HEK293T (cell line): ENCODE results near the gene EBPL.

Experiments
- ARNT ChIP-seq: fragments of 450-650 bp; IDR thresholded peaks from 2 replicates; pipeline ENCODE4 v1.6.1; 2017; ENCODE audit warnings: mild to moderate bottlenecking
- CTBP1 ChIP-seq: fragments of 450-650 bp; IDR thresholded peaks from 2 replicates; pipeline ENCODE4 v1.6.1; 2016; ENCODE audit warnings: borderline replicate concordance
- ELF4 ChIP-seq: fragments of 450-650 bp; IDR thresholded peaks from 2 replicates; pipeline ENCODE4 v1.6.1; 2017; ENCODE audit warnings: antibody characterized with exemption
- FOXA1 ChIP-seq: fragments of 450-650 bp; IDR thresholded peaks from 2 replicates; pipeline ENCODE4 v1.6.1; 2016; ENCODE audit warnings: mild to moderate bottlenecking
- FOXK2 ChIP-seq: fragments of 450-650 bp; IDR thresholded peaks from 2 replicates; pipeline ENCODE4 v1.6.1; 2016; ENCODE audit warnings: mild to moderate bottlenecking
- FOXM1 ChIP-seq: fragments of 450-650 bp; IDR thresholded peaks from 2 replicates; pipeline ENCODE4 v1.6.1; 2017; ENCODE audit warnings: mild to moderate bottlenecking, borderline replicate concordance
- HDGF ChIP-seq: fragments of 450-650 bp; IDR thresholded peaks from 2 replicates; pipeline ENCODE4 v1.6.1; 2017; ENCODE audit warnings: antibody characterized with exemption, borderline replicate concordance
- LEF1 ChIP-seq: fragments of 450-650 bp; IDR thresholded peaks from 2 replicates; pipeline ENCODE4 v1.6.1; 2017; ENCODE audit warnings: mild to moderate bottlenecking, borderline replicate concordance
- NFRKB ChIP-seq: fragments of 450-650 bp; IDR thresholded peaks from 2 replicates; pipeline ENCODE4 v1.6.1; 2016; ENCODE audit warnings: mild to moderate bottlenecking, moderate library complexity
- PKNOX1 ChIP-seq: fragments of 450-650 bp; IDR thresholded peaks from 2 replicates; pipeline ENCODE4 v1.6.1; 2016
- SP1 ChIP-seq: fragments of 450-650 bp; IDR thresholded peaks from 2 replicates; pipeline ENCODE4 v1.6.1; 2017
- SUZ12 ChIP-seq: fragments of 450-650 bp; IDR thresholded peaks from 2 replicates; pipeline ENCODE4 v1.6.1; 2016; ENCODE audit warnings: mild to moderate bottlenecking
- TARDBP ChIP-seq: fragments of 450-650 bp; IDR thresholded peaks from 2 replicates; pipeline ENCODE4 v1.6.1; 2016

GRCh38 chr13:49694446-49694845 is 3.2 kb upstream of the EBPL start:
- TF ChIP-seq SP1 (no peak), PKNOX1 (no peak), CTBP1 (no peak), FOXA1 (no peak), FOXM1 (no peak), FOXK2 (no peak), SUZ12 (no peak), TARDBP (no peak), ELF4 (no peak), LEF1 (no peak), HDGF (no peak), NFRKB (no peak), ARNT (no peak)
